GM12892 (cell line): Measurements from ENCODE around the gene CDH23.

Experiments used
- POLR2A ChIP-seq: IDR thresholded peaks from 2 replicates; pipeline ENCODE4 v1.6.1; 2011; ENCODE audit warnings: low read depth, low read length, control low read depth
- POLR2AphosphoS5 ChIP-seq: IDR thresholded peaks from 2 replicates; pipeline ENCODE4 v1.6.1; 2011; ENCODE audit warnings: low read depth, low read length, control low read depth
- TAF1 ChIP-seq: IDR thresholded peaks from 2 replicates; pipeline ENCODE4 v1.6.1; 2011; ENCODE audit warnings: low read depth, mild to moderate bottlenecking, control low read depth, low read length, borderline replicate concordance

- TF ChIP-seq POLR2AphosphoS5: no peak
- no peak for TF ChIP-seq POLR2A
- TF ChIP-seq TAF1: no peak
Measured at GRCh38 chr10:71437537-71438092, 40.9 kb downstream of the CDH23 start.
